Stomach (tissue), 4 donors: ENCODE measurements around the gene KIRREL3.

Source experiments
- POLR2A ChIP-seq, 4 donors: fragments of 450-650 bp; IDR thresholded peaks; one replicate each; pipeline ENCODE4 v1.6.1; 2016; ENCODE audit warnings: antibody characterized with exemption in 4 of 4, control low read depth in 2 of 4, mild to moderate bottlenecking in 1 of 4, moderate library complexity in 1 of 4
- TF ChIP-seq, protein P1 (sequence below), 7 experiments: fragments of 450-650 bp in 4 of 7; fragments of 200-600 bp in 3 of 7; sonication (generic) in 3 of 7; IDR thresholded peaks; one replicate each; pipeline ENCODE4 v1.5.1; 2016 to 2019; ENCODE audit warnings: antibody characterized with exemption in 7 of 7, control low read depth in 2 of 7, mild to moderate bottlenecking in 1 of 7

DNA sequence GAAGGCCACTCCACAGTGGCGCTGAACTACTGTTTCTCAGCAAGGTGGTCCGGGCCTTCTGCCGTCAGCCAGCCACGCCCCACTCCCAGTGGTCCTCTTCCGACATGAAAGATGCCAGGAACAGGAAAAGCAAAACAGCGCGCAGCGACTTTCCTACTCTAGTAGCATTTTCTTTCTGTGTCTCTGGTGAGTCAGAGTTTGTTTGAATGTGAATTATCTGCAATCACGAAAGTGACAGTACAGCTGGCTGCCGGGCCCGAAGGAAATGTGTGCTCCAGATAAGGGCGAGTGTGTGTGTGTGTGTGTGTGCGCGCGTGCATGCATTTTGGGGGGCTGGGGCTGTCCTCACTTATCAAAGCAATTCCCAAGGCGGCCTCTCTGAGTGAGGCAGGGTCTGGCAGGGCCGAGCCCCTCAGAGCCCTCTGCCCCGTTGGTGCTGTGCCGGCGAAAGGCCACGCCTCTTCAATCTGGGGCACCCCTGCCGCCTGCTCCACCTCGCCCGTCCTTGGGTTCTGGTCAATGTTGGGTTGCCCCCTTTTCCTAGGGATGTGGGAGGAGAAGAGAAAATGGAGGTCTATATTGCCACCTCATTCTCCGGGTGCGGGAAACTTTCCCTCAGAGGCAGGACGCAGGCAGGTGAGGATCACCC, 288.5 kb downstream of the KIRREL3 start:
- TF ChIP-seq, protein P1, sequence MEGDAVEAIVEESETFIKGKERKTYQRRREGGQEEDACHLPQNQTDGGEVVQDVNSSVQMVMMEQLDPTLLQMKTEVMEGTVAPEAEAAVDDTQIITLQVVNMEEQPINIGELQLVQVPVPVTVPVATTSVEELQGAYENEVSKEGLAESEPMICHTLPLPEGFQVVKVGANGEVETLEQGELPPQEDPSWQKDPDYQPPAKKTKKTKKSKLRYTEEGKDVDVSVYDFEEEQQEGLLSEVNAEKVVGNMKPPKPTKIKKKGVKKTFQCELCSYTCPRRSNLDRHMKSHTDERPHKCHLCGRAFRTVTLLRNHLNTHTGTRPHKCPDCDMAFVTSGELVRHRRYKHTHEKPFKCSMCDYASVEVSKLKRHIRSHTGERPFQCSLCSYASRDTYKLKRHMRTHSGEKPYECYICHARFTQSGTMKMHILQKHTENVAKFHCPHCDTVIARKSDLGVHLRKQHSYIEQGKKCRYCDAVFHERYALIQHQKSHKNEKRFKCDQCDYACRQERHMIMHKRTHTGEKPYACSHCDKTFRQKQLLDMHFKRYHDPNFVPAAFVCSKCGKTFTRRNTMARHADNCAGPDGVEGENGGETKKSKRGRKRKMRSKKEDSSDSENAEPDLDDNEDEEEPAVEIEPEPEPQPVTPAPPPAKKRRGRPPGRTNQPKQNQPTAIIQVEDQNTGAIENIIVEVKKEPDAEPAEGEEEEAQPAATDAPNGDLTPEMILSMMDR (IDR thresholded peaks at IDR 0.05), result no peak
- no peak for TF ChIP-seq POLR2A (IDR thresholded peaks at IDR 0.05)
